ENCODE measurements around the gene HMGB2. TPM values are rescaled to one million over a fixed set of nuclear protein-coding genes. Genes with fewer than 3 reads are reported as not detected.

HMGB2 gene
- total RNA-seq, 4 donors from 2014 or later: 27.3 to 83.6 (median 65.3) TPM

- intact Hi-C loops (cut with DNase I): loop anchor here (5.0 kb wide), 1 partner anchor 35 kb away; no protein-coding TSS in a partner anchor
- Histone ChIP-seq H3K4me3 (peak overlapping the region; percentile 53 to 94 (median 90)), H3K27me3 (no peaks in the 10 kb centered on the region), H3K27ac (peak overlapping the region; percentile 93 to 100 (median 99)), H3K36me3 (peaks cover 0 to 50% (median 7%) of the 10 kb centered on the region in 3 donors), H3K9me3 (no peaks in the 10 kb centered on the region), H3K4me1 (peaks cover 0 to 42% (median 11%) of the 10 kb centered on the region in 3 donors)
- WGBS, 2 donors: 17 to 23% methylated on average over 6 of the region's 6 CpGs
- TF ChIP-seq POLR2A (IDR thresholded peaks at IDR 0.05) (no peak), CTCF (IDR thresholded peaks at IDR 0.05) (no peak)
- no peak for DNase-seq
Observed at GRCh38 chr4:173332021-173332487, 2.1 kb downstream of the HMGB2 start.

- no peak for DNase-seq
- H3K9me3 ChIP-seq: no peaks in the 10 kb centered on the region
- no peak overlapping the region for H3K4me3 ChIP-seq
- H3K4me1 ChIP-seq: peaks cover 0 to 35% (median 11%) of the 10 kb centered on the region in 3 donors
- intact Hi-C loops (cut with DNase I): loop anchor here (5.0 kb wide), 1 partner anchor 37 kb away; no protein-coding TSS in a partner anchor
- no peak overlapping the region for H3K27ac ChIP-seq
- no peaks in the 10 kb centered on the region for H3K27me3 ChIP-seq
- WGBS, 2 donors: 88 to 93% methylated on average over 2 of the region's 2 CpGs
- H3K36me3 ChIP-seq: peaks cover 0 to 64% (median 7%) of the 10 kb centered on the region in 3 donors
- TF ChIP-seq POLR2A (IDR thresholded peaks at IDR 0.05): no peak
- no peak for TF ChIP-seq CTCF (IDR thresholded peaks at IDR 0.05)
Observed at GRCh38 chr4:173330590-173330989, 3.6 kb downstream of the HMGB2 start.

- H3K9me3 ChIP-seq: no peaks in the 10 kb centered on the region
- H3K27me3 ChIP-seq: no peaks in the 10 kb centered on the region
- peaks cover 0 to 75% (median 7%) of the 10 kb centered on the region in 3 donors for H3K36me3 ChIP-seq
- intact Hi-C loops (cut with DNase I): no loop called here
- H3K4me3 ChIP-seq: no peak overlapping the region
- DNase-seq: no peak
- H3K27ac ChIP-seq: no peak overlapping the region
- 88 to 93% methylated on average over 4 to 5 of the region's 5 CpGs for WGBS, 2 donors
- peaks cover 0 to 31% (median 11%) of the 10 kb centered on the region in 3 donors for H3K4me1 ChIP-seq
- no peak for TF ChIP-seq POLR2A (IDR thresholded peaks at IDR 0.05)
- TF ChIP-seq CTCF (IDR thresholded peaks at IDR 0.05): no peak
Observed at GRCh38 chr4:173328236-173328901, 5.8 kb downstream of the HMGB2 start.

GRCh38 chr4:173325007-173325736, 9.0 kb downstream of the HMGB2 start:
- H3K4me1 ChIP-seq: no peaks in the 10 kb centered on the region
- no peak for DNase-seq
- intact Hi-C loops (cut with DNase I): no loop called here
- no peak overlapping the region for H3K27ac ChIP-seq
- WGBS, 2 donors: 95 to 96% methylated on average over 5 of the region's 5 CpGs
- H3K4me3 ChIP-seq: no peak overlapping the region
- H3K9me3 ChIP-seq: no peaks in the 10 kb centered on the region
- H3K27me3 ChIP-seq: no peaks in the 10 kb centered on the region
- TF ChIP-seq POLR2A (IDR thresholded peaks at IDR 0.05): no peak
- no peak for TF ChIP-seq CTCF (IDR thresholded peaks at IDR 0.05)
- H3K36me3 ChIP-seq: peaks cover 0 to 80% (median 7%) of the 10 kb centered on the region in 3 donors

GRCh38 chr4:173319696-173320095, 14.5 kb downstream of the HMGB2 start:
- Histone ChIP-seq H3K27me3 (no peaks in the 10 kb centered on the region), H3K9me3 (no peaks in the 10 kb centered on the region), H3K36me3 (peaks cover 0 to 59% (median 0%) of the 10 kb centered on the region in 3 donors), H3K4me3 (no peak overlapping the region), H3K4me1 (peaks cover 0 to 10% (median 0%) of the 10 kb centered on the region in 3 donors), H3K27ac (no peak overlapping the region)
- WGBS, 2 donors: 81 to 88% methylated on average over 2 of the region's 2 CpGs
- DNase-seq: no peak
- intact Hi-C loops (cut with DNase I): loop anchor here (5.0 to 10.0 kb wide), 2 partner anchors 98 to 185 kb away; no protein-coding TSS in a partner anchor
- no peak for TF ChIP-seq POLR2A (IDR thresholded peaks at IDR 0.05)
- no peak for TF ChIP-seq CTCF (IDR thresholded peaks at IDR 0.05)

Data from esophagus squamous epithelium (tissue), 5 donors.